ENCODE data around the gene MRC1. TPM values are rescaled to one million over a fixed set of nuclear protein-coding genes. Genes with fewer than 3 reads are reported as not detected.
A peak's percentile ranks its signal among the peaks of the same experiment; 100 is the strongest.

The MRC1 gene
- total RNA-seq, 4 donors from 2014 or later, result 4.9 to 19.2 (median 8.6) TPM

- H3K4me3 ChIP-seq (ENCODE audit: low read depth, poor library complexity, severe bottlenecking), result no peak overlapping the region
- no peak for DNase-seq (ENCODE audit: low spot score in 2 of 2)
- TF ChIP-seq POLR2A (IDR thresholded peaks at IDR 0.05) (no peak), CTCF (IDR thresholded peaks at IDR 0.05) (no peak)
- WGBS, 2 donors, result 85 to 95% methylated on average over 5 of the region's 5 CpGs
- intact Hi-C loops (cut with DNase I; ENCODE audit: low total_unique reads), result loop anchor here (10.0 kb wide), 1 partner anchor 300 kb away; no protein-coding TSS in a partner anchor
These were observed 105.3 kb downstream of the MRC1 start for GRCh38 chr10:17914169-17915045.

- TF ChIP-seq POLR2A (IDR thresholded peaks at IDR 0.05) (no peak), CTCF (IDR thresholded peaks at IDR 0.05) (no peak)
- H3K4me3 ChIP-seq (ENCODE audit: low read depth, poor library complexity, severe bottlenecking), result no peak overlapping the region
- 71 to 72% methylated on average over 4 of the region's 4 CpGs for WGBS, 2 donors
- DNase-seq (ENCODE audit: low spot score in 2 of 2), result no peak
- intact Hi-C loops (cut with DNase I; ENCODE audit: low total_unique reads), result loop anchor here (10.0 kb wide), 1 partner anchor 300 kb away; no protein-coding TSS in a partner anchor
These were observed 106.0 kb downstream of the MRC1 start for GRCh38 chr10:17915181-17915580.

- 79 to 80% methylated on average over 12 of the region's 12 CpGs for WGBS, 2 donors
- H3K4me3 ChIP-seq (ENCODE audit: low read depth, poor library complexity, severe bottlenecking), result no peak overlapping the region
- TF ChIP-seq CTCF (IDR thresholded peaks at IDR 0.05) (no peak), POLR2A (IDR thresholded peaks at IDR 0.05) (no peak)
- DNase-seq (ENCODE audit: low spot score in 2 of 2), result no peak
- intact Hi-C loops (cut with DNase I; ENCODE audit: low total_unique reads), result loop anchor here (10.0 kb wide), 1 partner anchor 296 kb away; no protein-coding TSS in a partner anchor
These were observed 109.2 kb downstream of the MRC1 start for GRCh38 chr10:17918187-17918903.

- 68 to 88% methylated on average over 3 of the region's 3 CpGs for WGBS, 2 donors
- intact Hi-C loops (cut with DNase I; ENCODE audit: low total_unique reads), result no loop called here
- DNase-seq (ENCODE audit: low spot score in 2 of 2), result no peak
These were observed 112.2 kb downstream of the MRC1 start for GRCh38 chr10:17921378-17921777.

GRCh38 chr10:17923728-17924127 lies 114.6 kb downstream of the MRC1 start:
- intact Hi-C loops (cut with DNase I; ENCODE audit: low total_unique reads), result no loop called here
- TF ChIP-seq POLR2A (IDR thresholded peaks at IDR 0.05), result no peak
- 44 to 51% methylated on average over 4 of the region's 4 CpGs for WGBS, 2 donors
- DNase-seq (ENCODE audit: low spot score in 2 of 2), result peak; percentile 31 to 86
- no peak overlapping the region for H3K4me3 ChIP-seq (ENCODE audit: low read depth, poor library complexity, severe bottlenecking)

More at GRCh38 chr10:17921378-17921777, 112.2 kb downstream of the MRC1 start:
- TF ChIP-seq CTCF (IDR thresholded peaks at IDR 0.05) (no peak), POLR2A (IDR thresholded peaks at IDR 0.05) (no peak)
- no peak overlapping the region for H3K4me3 ChIP-seq (ENCODE audit: low read depth, poor library complexity, severe bottlenecking)

Data from lower leg skin (tissue), 4 donors.